IMR-90 (cell line): ENCODE data around the gene SLC24A2. TPM values are rescaled to one million over a fixed set of nuclear protein-coding genes. Genes with fewer than 3 reads are reported as not detected.

Source experiments
- ATAC-seq: fragments of 200-7000 bp; cut with Tn5 transposase; 2 replicates; pipeline ENCODE4 v1.9.1; 2020; ENCODE audit warnings: low read depth, mild to moderate bottlenecking, moderate library complexity
- BruUV-seq: library from RNA; stranded (reverse); fragments of 400-500 nt; replicated peaks from 2 replicates; lab custom pipeline; 2021; lab: Mats Ljungman, UMichigan
- CTCF ChIA-PET: fragments of 300-600 bp; formaldehyde crosslinking; extraction: SDS; loops from one replicate; lab custom pipeline; 2021; ENCODE audit warnings: antibody characterized with exemption; lab: Yijun Ruan, JAX
- POLR2A ChIA-PET: fragments of 300-600 bp; sonication (Branson Sonifier 250); formaldehyde crosslinking; loops from one replicate; lab custom pipeline; 2022; ENCODE audit warnings: antibody characterized with exemption; ENCODE audit not compliant: unreplicated experiment; lab: Charles Lee
- DNase-seq: peaks from one replicate; pipeline ENCODE4 v3.0.0; 2013
- H2AFZ ChIP-seq: replicated peaks from 2 replicates; pipeline ENCODE3; 2013; ENCODE audit warnings: low read length, mild to moderate bottlenecking; ENCODE audit not compliant: poor library complexity
- H2AK5ac ChIP-seq: 2 replicates; pipeline ENCODE4 v1.6.1; 2013; ENCODE audit warnings: low read depth, low read length, inconsistent platforms
- H2AK9ac ChIP-seq: replicated peaks from 2 replicates; pipeline ENCODE3; 2013; ENCODE audit warnings: mild to moderate bottlenecking, low read depth, low read length, moderate library complexity; ENCODE audit not compliant: poor library complexity
- H2BK120ac ChIP-seq: 2 replicates; pipeline ENCODE4 v1.6.1; 2013; ENCODE audit warnings: low read depth, low read length, inconsistent platforms
- H2BK15ac ChIP-seq: 3 replicates; pipeline ENCODE4 v1.6.1; 2013; ENCODE audit warnings: low read depth, low read length, inconsistent platforms
- H2BK20ac ChIP-seq: 2 replicates; pipeline ENCODE4 v1.6.1; 2013; ENCODE audit warnings: low read depth, mild to moderate bottlenecking, inconsistent platforms, low read length, moderate library complexity
- H2BK5ac ChIP-seq: 2 replicates; pipeline ENCODE4 v1.6.1; 2013; ENCODE audit warnings: mild to moderate bottlenecking, low read depth, low read length, inconsistent platforms; ENCODE audit not compliant: poor library complexity, severe bottlenecking
- H3K14ac ChIP-seq: replicated peaks from 2 replicates; pipeline ENCODE4 v1.6.1; 2013; ENCODE audit warnings: low read depth, low read length, inconsistent platforms
- H3K18ac ChIP-seq: 2 replicates; pipeline ENCODE4 v1.6.1; 2013; ENCODE audit warnings: low read depth, low read length, control low read depth
- H3K23ac ChIP-seq: 2 replicates; pipeline ENCODE4 v1.6.1; 2013; ENCODE audit warnings: low read depth, low read length, inconsistent platforms
- H3K27ac ChIP-seq: 2 replicates; pipeline ENCODE4 v1.5.1; 2013; ENCODE audit warnings: mild to moderate bottlenecking, control low read depth, low read length; ENCODE audit not compliant: insufficient read depth
- H3K27me3 ChIP-seq: 2 replicates; pipeline ENCODE4 v1.6.1; 2013; ENCODE audit warnings: low read length; ENCODE audit not compliant: control insufficient read depth, insufficient read depth
- H3K36me3 ChIP-seq: 2 replicates; pipeline ENCODE4 v1.6.1; 2013; ENCODE audit warnings: low read length, mixed read lengths; ENCODE audit not compliant: control insufficient read depth, insufficient read depth
- H3K4ac ChIP-seq: 2 replicates; pipeline ENCODE4 v1.6.1; 2013; ENCODE audit warnings: low read depth, low read length, inconsistent platforms
- H3K4me1 ChIP-seq: 2 replicates; pipeline ENCODE4 v1.6.1; 2013; ENCODE audit warnings: low read length, mixed read lengths; ENCODE audit not compliant: control insufficient read depth, insufficient read depth
- H3K4me2 ChIP-seq: 2 replicates; pipeline ENCODE4 v1.6.1; 2013; ENCODE audit warnings: low read depth, mild to moderate bottlenecking, control low read depth, low read length, moderate library complexity
- H3K4me3 ChIP-seq: 2 replicates; pipeline ENCODE4 v1.5.1; 2013; ENCODE audit warnings: low read depth, mild to moderate bottlenecking, control low read depth, low read length, moderate library complexity; ENCODE audit not compliant: insufficient read depth
- H3K56ac ChIP-seq: 2 replicates; pipeline ENCODE4 v1.6.1; 2013; ENCODE audit warnings: low read length, inconsistent platforms; ENCODE audit not compliant: insufficient read depth; ENCODE audit errors: extremely low read depth
- H3K79me1 ChIP-seq, 2 experiments: 2 replicates each; pipeline ENCODE4 v1.6.1; 2013; ENCODE audit warnings: low read length in 2 of 2, inconsistent platforms in 1 of 2, low read depth in 1 of 2
- H3K9ac ChIP-seq: 2 replicates; pipeline ENCODE4 v1.6.1; 2013; ENCODE audit warnings: low read depth, low read length, control low read depth
- H3K9me1 ChIP-seq: 2 replicates; pipeline ENCODE4 v1.6.1; 2013; ENCODE audit warnings: low read length, inconsistent platforms; ENCODE audit not compliant: insufficient read depth
- H3K9me3 ChIP-seq: 2 replicates; pipeline ENCODE4 v1.6.1; 2013; ENCODE audit warnings: low read length; ENCODE audit not compliant: control insufficient read depth, insufficient read depth
- H4K20me1 ChIP-seq: 2 replicates; pipeline ENCODE4 v1.6.1; 2013; ENCODE audit warnings: low read length, inconsistent platforms; ENCODE audit not compliant: insufficient read depth
- H4K5ac ChIP-seq: 2 replicates; pipeline ENCODE4 v1.6.1; 2013; ENCODE audit warnings: mild to moderate bottlenecking, low read depth, low read length, control low read depth
- H4K8ac ChIP-seq, 2 experiments: 2 replicates each; pipeline ENCODE4 v1.6.1; 2013; ENCODE audit warnings: low read depth in 2 of 2, low read length in 2 of 2, control low read depth in 1 of 2, inconsistent platforms in 1 of 2
- H4K91ac ChIP-seq: 2 replicates; pipeline ENCODE4 v1.6.1; 2013; ENCODE audit warnings: low read depth, low read length, inconsistent platforms; ENCODE audit not compliant: insufficient read depth
- CEBPB ChIP-seq: IDR thresholded peaks from 2 replicates; pipeline ENCODE4 v1.6.1; 2012; ENCODE audit warnings: low read depth, low read length, improper control_type of control experiment
- MAZ ChIP-seq: IDR thresholded peaks from 2 replicates; pipeline ENCODE4 v1.6.1; 2012; ENCODE audit warnings: low read depth, mild to moderate bottlenecking, low read length, improper control_type of control experiment, moderate library complexity, borderline replicate concordance
- RAD21 ChIP-seq: IDR thresholded peaks from 2 replicates; pipeline ENCODE4 v1.6.1; 2012; ENCODE audit warnings: low read length, improper control_type of control experiment
- RCOR1 ChIP-seq: IDR thresholded peaks from 2 replicates; pipeline ENCODE4 v1.6.1; 2012; ENCODE audit warnings: mild to moderate bottlenecking, low read length, improper control_type of control experiment; ENCODE audit not compliant: insufficient replicate concordance
- WGBS, 2 experiments: methylation state at CpG; one replicate each; pipeline versions ENCODE4 v1.1.5 to v1.1.7; 2013; ENCODE audit warnings: missing lambda C conversion rate in 2 of 2; ENCODE audit not compliant: insufficient read length in 1 of 2; ENCODE audit errors: extremely low coverage in 2 of 2; 5-methylcytosine and 5-hydroxymethylcytosine counted together
- dilution Hi-C: fragments of 300-500 bp; cut with HindIII; formaldehyde crosslinking; loops from one replicate; pipeline ENCODE4 v1.14.3; 2018; ENCODE audit warnings: low sequenced_read_pairs; ENCODE audit not compliant: unreplicated experiment
- in situ Hi-C: fragments of 300-500 bp; cut with MboI; formaldehyde crosslinking; loops from 3 replicates; pipeline ENCODE4 v1.14.3; 2019; ENCODE audit warnings: low sequenced_read_pairs, inconsistent platforms, mixed read lengths
- intact Hi-C: fragments of 100-400 bp; cut with micrococcal nuclease; formaldehyde crosslinking; loops from 2 replicates; pipeline ENCODE4 v1.10.0; 2022
- polyA plus RNA-seq, 3 experiments: library from polyadenylated mRNA; depleted of rRNA; stranded (reverse); fragments of >200 nt; gene quantifications; 2 replicates each; pipeline ENCODE4 v1.2.3, GENCODE V29; 2012; ENCODE audit warnings: low replicate concordance in 1 of 3
- total RNA-seq: library from RNA; depleted of rRNA; stranded (reverse); fragments of >200 nt; gene quantifications from 2 replicates; pipeline ENCODE4 v1.2.3, GENCODE V29; 2012
- TF ChIP-seq, protein P1 (sequence below): fragments of 150-350 bp; IDR thresholded peaks from 2 replicates; pipeline ENCODE4 v1.6.1; 2016; ENCODE audit warnings: low read depth, mild to moderate bottlenecking, low read length, moderate library complexity, borderline replicate concordance
- TF ChIP-seq, protein P2 (sequence below): fragments of 150-350 bp; IDR thresholded peaks from 2 replicates; pipeline ENCODE4 v1.6.1; 2017; ENCODE audit warnings: mild to moderate bottlenecking, antibody characterized with exemption, low read length, low read depth

SLC24A2 gene
- total and polyA plus RNA-seq, 2 of the 4 experiments (the other 2 are of a cell fraction): not detected

DNA sequence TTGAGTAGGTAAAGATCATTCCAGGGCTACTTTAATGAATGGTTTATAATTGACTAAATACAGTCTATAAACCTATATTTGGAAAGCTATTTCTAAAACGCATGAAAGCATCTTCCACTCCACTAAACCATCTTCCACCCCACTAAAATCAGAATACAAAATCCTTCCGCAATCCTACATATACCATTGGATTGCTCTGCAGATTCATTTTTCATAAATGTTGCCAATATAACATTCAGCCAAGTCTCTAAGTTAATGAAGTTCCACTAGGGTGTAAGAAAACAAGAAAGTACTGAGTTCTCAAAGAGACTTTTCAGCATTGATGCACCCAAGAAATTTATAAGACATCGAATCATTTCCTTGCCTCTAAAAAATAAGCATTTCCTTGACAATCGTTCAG lies 4.7 kb downstream of the SLC24A2 start:
- Histone ChIP-seq H4K5ac (no peak overlapping the region), H3K9me1 (no peaks in the 10 kb centered on the region), H3K4ac (no peak overlapping the region), H3K9me3 (no peaks in the 10 kb centered on the region), H3K23ac (no peak overlapping the region), H2AFZ (no peak overlapping the region), H2AK9ac (no peak overlapping the region), H3K18ac (no peak overlapping the region), H4K20me1 (no peaks in the 10 kb centered on the region), H3K36me3 (no peaks in the 10 kb centered on the region), H3K27ac (no peak overlapping the region), H2AK5ac (no peak overlapping the region), H4K91ac (no peak overlapping the region), H3K56ac (no peak overlapping the region), H3K4me2 (no peak overlapping the region), H3K4me3 (no peak overlapping the region), H2BK20ac (no peak overlapping the region), H4K8ac (no peak overlapping the region), H2BK120ac (no peak overlapping the region), H3K9ac (no peak overlapping the region), H3K14ac (no peak overlapping the region), H3K79me1 (no peaks in the 10 kb centered on the region), H3K4me1 (no peaks in the 10 kb centered on the region), H2BK15ac (no peak overlapping the region), H3K27me3 (peaks cover 11% of the 10 kb centered on the region), H2BK5ac (no peak overlapping the region)
- intact Hi-C loops (no loop called here), in situ Hi-C loops (no loop called here), dilution Hi-C loops (no loop called here)
- WGBS, 2 experiments: 100% methylated on average over 1 of the region's 4 CpGs; no CpG with 5 or more reads in 1 of the 2 experiments
- ChIA-PET CTCF (no interaction called here), POLR2A (no interaction called here)
- DNase-seq (no peak), ATAC-seq (no peak)
- no peak for TF ChIP-seq MAZ
- TF ChIP-seq, protein P1, sequence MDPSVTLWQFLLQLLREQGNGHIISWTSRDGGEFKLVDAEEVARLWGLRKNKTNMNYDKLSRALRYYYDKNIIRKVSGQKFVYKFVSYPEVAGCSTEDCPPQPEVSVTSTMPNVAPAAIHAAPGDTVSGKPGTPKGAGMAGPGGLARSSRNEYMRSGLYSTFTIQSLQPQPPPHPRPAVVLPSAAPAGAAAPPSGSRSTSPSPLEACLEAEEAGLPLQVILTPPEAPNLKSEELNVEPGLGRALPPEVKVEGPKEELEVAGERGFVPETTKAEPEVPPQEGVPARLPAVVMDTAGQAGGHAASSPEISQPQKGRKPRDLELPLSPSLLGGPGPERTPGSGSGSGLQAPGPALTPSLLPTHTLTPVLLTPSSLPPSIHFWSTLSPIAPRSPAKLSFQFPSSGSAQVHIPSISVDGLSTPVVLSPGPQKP: no peak
- TF ChIP-seq CEBPB: no peak
- TF ChIP-seq RCOR1: no peak
- TF ChIP-seq, protein P2, sequence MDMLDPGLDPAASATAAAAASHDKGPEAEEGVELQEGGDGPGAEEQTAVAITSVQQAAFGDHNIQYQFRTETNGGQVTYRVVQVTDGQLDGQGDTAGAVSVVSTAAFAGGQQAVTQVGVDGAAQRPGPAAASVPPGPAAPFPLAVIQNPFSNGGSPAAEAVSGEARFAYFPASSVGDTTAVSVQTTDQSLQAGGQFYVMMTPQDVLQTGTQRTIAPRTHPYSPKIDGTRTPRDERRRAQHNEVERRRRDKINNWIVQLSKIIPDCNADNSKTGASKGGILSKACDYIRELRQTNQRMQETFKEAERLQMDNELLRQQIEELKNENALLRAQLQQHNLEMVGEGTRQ: no peak
- TF ChIP-seq RAD21: no peak
- no TSS peak for BruUV-seq
